Fibroblast of lung (primary cell): Measurements from ENCODE around the gene NINL.

ENCODE experiments used
- EZH2 ChIP-seq: IDR thresholded peaks from 2 replicates; pipeline ENCODE4 v1.5.1; 2012; ENCODE audit warnings: low read length, control low read depth, mild to moderate bottlenecking; ENCODE audit errors: missing control alignments
- TF ChIP-seq, protein P1 (sequence below), 2 donors: IDR thresholded peaks in 1 of 2; conservative IDR thresholded peaks in 1 of 2; 1 replicate in 1 of 2; 2 replicates in 1 of 2; pipeline ENCODE4 v1.5.1; 2011 to 2012; ENCODE audit warnings: low read length in 2 of 2, control low read depth in 1 of 2, inconsistent platforms in 1 of 2, low read depth in 1 of 2, mild to moderate bottlenecking in 1 of 2

DNA sequence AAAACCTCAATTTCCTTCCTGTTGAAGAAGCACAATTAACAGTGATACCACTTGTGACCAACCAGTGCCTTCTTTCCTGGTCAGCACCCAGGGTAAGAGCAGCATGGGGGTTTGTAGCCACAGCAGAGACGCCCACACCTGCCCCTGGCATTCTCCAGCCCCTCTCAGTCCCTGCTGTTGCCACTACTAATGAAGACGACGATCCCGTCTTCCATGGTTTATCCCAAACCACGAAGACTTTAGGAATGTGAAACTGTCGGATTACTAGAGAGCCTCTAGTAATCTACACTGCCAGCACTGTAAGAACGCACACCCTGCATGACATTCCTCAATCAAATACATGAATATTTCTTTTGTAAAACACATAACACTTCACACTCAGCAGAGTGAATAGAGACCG is 117.9 kb downstream of the NINL start:
- TF ChIP-seq, protein P1, sequence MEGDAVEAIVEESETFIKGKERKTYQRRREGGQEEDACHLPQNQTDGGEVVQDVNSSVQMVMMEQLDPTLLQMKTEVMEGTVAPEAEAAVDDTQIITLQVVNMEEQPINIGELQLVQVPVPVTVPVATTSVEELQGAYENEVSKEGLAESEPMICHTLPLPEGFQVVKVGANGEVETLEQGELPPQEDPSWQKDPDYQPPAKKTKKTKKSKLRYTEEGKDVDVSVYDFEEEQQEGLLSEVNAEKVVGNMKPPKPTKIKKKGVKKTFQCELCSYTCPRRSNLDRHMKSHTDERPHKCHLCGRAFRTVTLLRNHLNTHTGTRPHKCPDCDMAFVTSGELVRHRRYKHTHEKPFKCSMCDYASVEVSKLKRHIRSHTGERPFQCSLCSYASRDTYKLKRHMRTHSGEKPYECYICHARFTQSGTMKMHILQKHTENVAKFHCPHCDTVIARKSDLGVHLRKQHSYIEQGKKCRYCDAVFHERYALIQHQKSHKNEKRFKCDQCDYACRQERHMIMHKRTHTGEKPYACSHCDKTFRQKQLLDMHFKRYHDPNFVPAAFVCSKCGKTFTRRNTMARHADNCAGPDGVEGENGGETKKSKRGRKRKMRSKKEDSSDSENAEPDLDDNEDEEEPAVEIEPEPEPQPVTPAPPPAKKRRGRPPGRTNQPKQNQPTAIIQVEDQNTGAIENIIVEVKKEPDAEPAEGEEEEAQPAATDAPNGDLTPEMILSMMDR (conservative IDR thresholded peaks at IDR 0.05 in 1 of 2, IDR thresholded peaks at IDR 0.05 in 1 of 2; ENCODE audit: low read depth in 1 of 2, low read length in 2 of 2), result no peak
- TF ChIP-seq EZH2, result no peak
